Right ventricle myocardium superior (tissue), 1 donor: ENCODE data around the gene ARHGEF6. TPM values are rescaled to one million over a fixed set of nuclear protein-coding genes. Genes with fewer than 3 reads are reported as not detected.

Source experiments
- ATAC-seq: fragments of 200-7000 bp; cut with Tn5 transposase; one replicate; pipeline ENCODE4 v1.9.1; 2020; ENCODE audit warnings: mild to moderate bottlenecking; ENCODE audit not compliant: poor library complexity
- DNase-seq: peaks from one replicate; pipeline ENCODE4 v3.0.0-alpha.2; 2020
- intact Hi-C: fragments of 100-400 bp; cut with DNase I; formaldehyde crosslinking; loops from one replicate; pipeline ENCODE4 v1.11.2; 2022
- total RNA-seq: library from RNA; stranded (reverse); fragmentation: NEBNext Ultra II Directional; extraction: Animal tissue kit (Norgen Biotek cat#: 25700); gene quantifications from one replicate; pipeline ENCODE4 v1.2.1, GENCODE V29; 2021
- donor health status: DM: no; HTN: yes; CAD: no; lungs with severe emphysema.

Gene ARHGEF6
- total RNA-seq, 1 donor from 2014 or later: 36.8 TPM

DNA sequence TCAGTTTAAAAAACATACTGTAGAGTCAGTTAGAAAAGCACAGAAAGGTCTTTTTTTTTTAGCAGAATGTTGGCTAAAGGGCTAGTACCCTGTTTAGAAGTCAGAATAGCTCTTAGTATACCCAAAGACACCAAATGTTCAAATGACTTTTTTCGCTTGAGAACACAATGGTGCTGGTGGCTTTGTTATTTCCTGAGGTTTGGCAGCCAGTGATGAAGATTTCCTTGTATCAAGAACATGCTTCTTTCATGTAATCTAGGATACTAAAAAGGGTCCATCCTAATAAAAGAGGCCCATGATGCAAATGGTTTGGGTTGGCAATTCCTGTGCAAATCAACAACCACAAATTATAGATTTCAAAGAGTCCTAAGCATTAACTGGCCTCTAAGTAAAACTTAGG is 153.8 kb downstream of the ARHGEF6 start:
- DNase-seq (no peak), ATAC-seq (no peak)
- intact Hi-C loops: no loop called here

DNA sequence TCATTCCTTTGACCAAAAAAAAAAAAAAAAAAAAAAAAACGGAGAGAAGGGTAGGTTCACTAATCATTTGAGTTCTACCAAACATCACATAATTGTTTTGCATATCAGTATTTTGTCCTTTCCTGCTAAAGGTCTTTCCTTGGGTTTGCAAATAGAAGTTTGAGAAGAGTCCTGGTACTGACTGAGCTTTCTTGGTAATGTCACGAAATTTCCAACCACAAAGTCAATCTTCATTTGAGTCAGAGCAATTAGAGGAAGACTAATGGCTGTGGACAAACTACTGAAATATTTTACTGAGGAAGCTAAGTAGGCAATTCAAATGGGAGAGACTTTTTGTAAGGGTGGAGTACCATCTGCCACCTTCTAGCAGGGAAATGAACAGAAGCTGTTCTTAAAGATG is 154.5 kb downstream of the ARHGEF6 start:
- no peak for ATAC-seq
- DNase-seq: no peak
- intact Hi-C loops: no loop called here

DNA sequence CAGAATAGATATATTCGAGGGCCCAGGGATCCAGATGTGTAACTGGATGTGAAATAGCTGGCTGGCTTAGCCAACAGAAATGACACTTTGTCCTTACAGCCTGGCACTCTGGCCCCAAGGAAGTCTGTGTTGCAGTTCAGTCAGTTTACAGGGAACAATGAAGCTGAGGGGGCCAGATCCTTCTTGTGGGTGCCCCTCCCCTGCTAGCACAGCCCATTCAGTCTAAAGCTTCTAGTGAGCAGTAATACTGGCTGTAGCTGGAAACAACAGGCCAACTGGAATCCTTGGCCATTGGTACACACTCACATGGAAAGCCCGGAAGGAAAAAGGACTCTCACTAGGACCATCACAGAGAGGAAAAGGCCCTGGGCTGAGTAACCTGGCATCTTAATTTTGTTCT is 155.5 kb downstream of the ARHGEF6 start:
- DNase-seq: no peak
- no peak for ATAC-seq
- intact Hi-C loops: no loop called here

DNA sequence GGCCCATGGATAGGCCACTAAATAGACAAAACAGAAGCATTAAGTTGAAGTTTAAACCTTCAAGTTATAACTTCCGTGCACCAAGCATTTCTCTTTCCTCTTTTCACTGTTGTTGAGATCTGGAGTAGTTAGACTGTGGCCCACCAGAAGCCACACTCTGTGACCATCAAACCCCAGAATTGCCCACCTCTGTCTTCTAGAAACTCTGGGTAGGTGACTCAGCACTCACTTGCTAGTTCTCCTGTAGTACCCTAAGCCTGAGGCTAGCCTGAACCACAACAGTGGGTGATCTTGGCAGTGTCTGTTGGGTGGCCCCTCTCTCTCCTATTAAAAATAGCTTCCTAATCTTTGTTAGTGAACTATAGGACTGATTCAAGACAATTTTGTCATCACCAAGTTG is 157.3 kb downstream of the ARHGEF6 start:
- ATAC-seq: no peak
- no peak for DNase-seq
- intact Hi-C loops: no loop called here

DNA sequence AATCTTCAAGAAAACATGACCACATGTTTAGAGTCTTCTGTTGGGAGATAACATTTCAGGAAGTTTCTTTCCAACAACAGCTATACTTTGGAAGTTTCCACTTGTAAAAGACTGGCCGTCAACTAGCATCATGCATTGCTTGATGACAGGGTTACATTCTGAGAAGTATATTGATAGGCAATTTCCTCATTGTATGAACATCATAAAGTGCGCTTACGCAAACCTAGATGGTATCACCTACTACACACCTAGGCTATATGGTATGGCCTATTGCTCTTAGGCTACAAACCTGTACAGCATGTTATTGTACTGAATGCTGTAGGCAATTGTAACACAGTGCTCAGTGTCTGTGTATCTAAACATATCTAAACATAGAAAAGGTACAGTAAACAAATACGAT is 158.2 kb downstream of the ARHGEF6 start:
- no peak for DNase-seq
- intact Hi-C loops: no loop called here
- no peak for ATAC-seq

DNA sequence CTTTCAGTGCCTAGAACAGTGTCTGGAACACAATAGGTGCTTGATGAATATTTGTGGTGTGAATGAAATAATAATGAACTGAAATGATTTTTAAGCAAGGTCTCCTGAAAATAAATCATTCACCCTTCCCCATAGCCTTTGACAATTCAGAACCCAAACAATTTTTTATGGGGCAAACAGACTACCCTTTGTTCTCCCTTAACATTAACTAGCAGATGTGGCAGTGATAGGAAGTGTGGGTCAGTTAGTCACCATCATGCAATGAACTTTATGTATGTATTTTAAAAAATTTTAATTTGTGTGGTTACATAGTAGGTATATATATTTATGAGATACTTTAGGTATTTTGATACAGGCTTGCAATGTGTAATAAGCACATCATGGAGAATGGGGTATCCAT is 160.0 kb downstream of the ARHGEF6 start:
- intact Hi-C loops: no loop called here
- no peak for ATAC-seq
- DNase-seq: no peak

DNA sequence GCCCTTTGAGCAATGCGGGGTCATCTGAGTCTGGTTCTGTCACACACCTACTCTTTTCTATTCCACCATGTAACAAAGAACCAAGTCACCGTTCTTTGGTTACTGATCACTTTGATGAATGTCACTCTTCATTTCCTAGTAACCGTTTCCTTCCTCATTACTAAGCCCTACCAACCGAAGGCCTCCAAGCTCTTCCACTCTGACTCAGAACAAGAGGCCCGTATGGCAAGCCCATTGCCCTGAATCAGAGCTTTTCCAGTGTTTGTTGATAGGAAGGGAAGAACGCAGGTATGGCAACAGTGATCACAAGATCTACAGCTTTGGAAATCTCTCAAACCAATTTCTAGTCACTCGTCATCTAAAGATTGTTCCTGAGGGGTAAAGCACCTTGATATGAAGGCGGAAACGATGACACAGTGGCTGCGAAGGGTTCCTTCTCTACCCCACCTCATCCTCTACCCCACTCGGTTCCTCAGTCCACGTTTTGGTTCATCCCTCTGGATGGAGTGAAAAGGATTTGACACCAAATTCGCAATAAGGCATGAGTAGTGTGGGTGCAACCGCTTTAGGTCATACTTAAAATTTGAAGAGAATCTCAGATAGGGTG is 160.7 kb downstream of the ARHGEF6 start:
- no peak for ATAC-seq
- intact Hi-C loops: no loop called here
- no peak for DNase-seq

DNA sequence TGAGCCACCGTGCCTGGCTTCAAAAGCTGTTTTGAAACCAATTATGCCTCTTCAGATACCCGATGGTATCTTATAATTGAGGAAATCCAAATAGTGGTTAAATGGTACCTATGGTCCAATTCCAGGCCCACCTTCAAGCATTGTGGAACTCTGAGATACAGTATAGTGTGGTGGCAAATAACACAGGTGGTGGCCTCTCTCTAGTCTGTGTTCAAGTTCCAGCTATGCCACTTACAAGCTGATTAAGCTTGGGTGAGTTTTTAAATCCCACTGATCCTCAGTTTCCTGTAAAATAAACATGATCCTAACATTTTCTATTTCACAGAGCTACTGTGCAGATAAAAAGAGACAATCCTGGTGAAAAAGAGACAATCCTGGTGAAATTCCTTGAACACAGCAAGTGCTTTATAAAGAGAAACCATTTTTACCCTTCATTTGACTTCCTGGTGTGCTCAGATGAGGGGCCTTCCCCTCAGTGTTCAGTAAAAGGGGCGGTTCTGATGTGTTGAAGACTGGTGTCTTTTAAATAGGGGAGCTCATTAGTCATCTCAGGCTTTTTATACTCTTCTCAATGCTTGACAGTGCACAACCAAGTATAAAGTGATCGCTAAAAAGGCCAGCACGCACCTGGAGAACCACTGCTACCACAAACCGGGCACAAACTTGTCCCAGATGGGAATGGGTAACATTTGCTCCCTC is 163.6 kb downstream of the ARHGEF6 start:
- DNase-seq (no peak), ATAC-seq (no peak)
- intact Hi-C loops: no loop called here

Other genes with a start within 250 kb of the ARHGEF6 start
- not detected for gene VGLL1, start 248.7 kb downstream of the ARHGEF6 start, total RNA-seq
- not detected for gene CD40LG, start 132.8 kb downstream of the ARHGEF6 start, total RNA-seq
- 78.3 TPM for gene RBMX, start 99.8 kb upstream of the ARHGEF6 start, total RNA-seq